GM21390 (cell line): ENCODE data around the gene CRTC1.
A peak's percentile ranks its signal among the peaks of the same experiment; 100 is the strongest.

Source experiments
- ATAC-seq: cut with Tn5 transposase; IDR thresholded peaks from one replicate; pipeline ENCODE4 v1.9.1; 2021; ENCODE audit not compliant: unreplicated experiment

The CRTC1 gene

GRCh38 chr19:18683109-18683957 lies at the start of gene CRTC1:
Gene CRTC1, plus strand, starts transcription at chr19:18683680. Its CDS starts 23 bp downstream, at chr19:18683703.
- ATAC-seq, result peak; percentile 56

- no peak for ATAC-seq
Observed at GRCh38 chr19:18634612-18635297, 48.7 kb upstream of the CRTC1 start.

- ATAC-seq, result no peak
Observed at GRCh38 chr19:18635831-18636182, 47.7 kb upstream of the CRTC1 start.

GRCh38 chr19:18636183-18636968 lies 47.1 kb upstream of the CRTC1 start:
- ATAC-seq, result peak; percentile 83

- ATAC-seq, result no peak
Observed at GRCh38 chr19:18636969-18637629, 46.4 kb upstream of the CRTC1 start, which contains the start of gene KLHL26. Gene KLHL26, plus strand, starts transcription at chr19:18637028. Its CDS starts 27 bp downstream, at chr19:18637055.

- ATAC-seq, result no peak
Observed at GRCh38 chr19:18637673-18638630, 45.5 kb upstream of the CRTC1 start.

GRCh38 chr19:18639706-18640243 lies 43.7 kb upstream of the CRTC1 start:
- ATAC-seq, result no peak

- ATAC-seq, result no peak
Observed at GRCh38 chr19:18644196-18645034, 39.1 kb upstream of the CRTC1 start.

- no peak for ATAC-seq
Observed at GRCh38 chr19:18645035-18645511, 38.4 kb upstream of the CRTC1 start.

- ATAC-seq, result no peak
Observed at GRCh38 chr19:18646535-18647370, 36.7 kb upstream of the CRTC1 start.

GRCh38 chr19:18647371-18647767 lies 36.1 kb upstream of the CRTC1 start:
- ATAC-seq, result no peak

- no peak for ATAC-seq
Observed at GRCh38 chr19:18647807-18648206, 35.7 kb upstream of the CRTC1 start.

GRCh38 chr19:18648973-18649315 lies 34.5 kb upstream of the CRTC1 start:
- ATAC-seq, result no peak

GRCh38 chr19:18649371-18650020 lies 34.0 kb upstream of the CRTC1 start:
- no peak for ATAC-seq

- ATAC-seq, result no peak
Observed at GRCh38 chr19:18650021-18650390, 33.5 kb upstream of the CRTC1 start.

GRCh38 chr19:18650468-18651041 lies 32.9 kb upstream of the CRTC1 start:
- no peak for ATAC-seq

- ATAC-seq, result no peak
Observed at GRCh38 chr19:18651300-18651699, 32.2 kb upstream of the CRTC1 start.
